ENCODE measurements around the gene POU4F3.
"Not testable (repeated sequence)": the region's sequence is repeated elsewhere in the genome, so short reads cannot be mapped to it uniquely, and the experiment has no call there.

The POU4F3 gene

GRCh38 chr5:146338774-146339714 lies at the start of gene POU4F3:
POU4F3 (plus strand) TSS chr5:146338839; CDS start chr5:146339113, 274 bp downstream.
- no peak within 1 kb of the TSS for H3K4me3 ChIP-seq (ENCODE audit: low read depth, low read length)
- CTCF ChIA-PET: no interaction called here
- POLR2A ChIA-PET: no interaction called here
- no peak for TF ChIP-seq CTCF (IDR thresholded peaks at IDR 0.05; ENCODE audit: insufficient read depth, low read length, missing control alignments)
- DNase-seq (ENCODE audit: low read depth, low spot score): no peak

GRCh38 chr5:146290318-146290717 lies 48.3 kb upstream of the POU4F3 start:
- ChIA-PET POLR2A (no interaction called here), CTCF (interaction anchor here (0.6 to 1.8 kb wide), 10 partner anchors 8 to 160 kb away, joined by 3 to 28 read pairs (median 3); no protein-coding TSS in a partner anchor)
- H3K4me3 ChIP-seq (ENCODE audit: low read depth, low read length): no peak overlapping the region
- no peak for DNase-seq (ENCODE audit: low read depth, low spot score)
- no peak for TF ChIP-seq CTCF (IDR thresholded peaks at IDR 0.05; ENCODE audit: insufficient read depth, low read length, missing control alignments)

- H3K4me3 ChIP-seq (ENCODE audit: low read depth, low read length): no peak overlapping the region
- ChIA-PET POLR2A (no interaction called here), CTCF (interaction anchor here (0.6 to 2.1 kb wide), 3 partner anchors 9 to 155 kb away, joined by 3 to 15 read pairs (median 3); no protein-coding TSS in a partner anchor)
- no peak for DNase-seq (ENCODE audit: low read depth, low spot score)
- TF ChIP-seq CTCF (IDR thresholded peaks at IDR 0.05; ENCODE audit: insufficient read depth, low read length, missing control alignments): peak; percentile 22
Observed at GRCh38 chr5:146291421-146292074, 47.1 kb upstream of the POU4F3 start.

GRCh38 chr5:146296245-146296644 lies 42.4 kb upstream of the POU4F3 start:
- H3K4me3 ChIP-seq (ENCODE audit: low read depth, low read length): no peak overlapping the region
- POLR2A ChIA-PET: no interaction called here
- no peak for TF ChIP-seq CTCF (IDR thresholded peaks at IDR 0.05; ENCODE audit: insufficient read depth, low read length, missing control alignments)
- CTCF ChIA-PET: interaction anchor here (1.0 to 5.3 kb wide), 2 partner anchors 129 to 131 kb away, joined by 4 to 19 read pairs; no protein-coding TSS in a partner anchor
- DNase-seq (ENCODE audit: low read depth, low spot score): no peak

- CTCF ChIA-PET: interaction anchor here (0.6 to 5.3 kb wide), 2 partner anchors 8 to 128 kb away, joined by 3 to 19 read pairs; no protein-coding TSS in a partner anchor
- DNase-seq (ENCODE audit: low read depth, low spot score); POLR2A ChIA-PET; H3K4me3 ChIP-seq (ENCODE audit: low read depth, low read length): not testable (repeated sequence)
Observed at GRCh38 chr5:146298920-146299319, 39.7 kb upstream of the POU4F3 start.

GRCh38 chr5:146301626-146302025 lies 37.0 kb upstream of the POU4F3 start:
- no peak for DNase-seq (ENCODE audit: low read depth, low spot score)
- ChIA-PET POLR2A (no interaction called here), CTCF (interaction anchor here (0.5 to 1.9 kb wide), 3 partner anchors 9 to 126 kb away, joined by 3 to 8 read pairs (median 4); no protein-coding TSS in a partner anchor)
- no peak for TF ChIP-seq CTCF (IDR thresholded peaks at IDR 0.05; ENCODE audit: insufficient read depth, low read length, missing control alignments)
- H3K4me3 ChIP-seq (ENCODE audit: low read depth, low read length): no peak overlapping the region

Data from AG04449 (cell line).